GM21786 (cell line): ENCODE results near the gene CFAP92.
"Not testable (repeated sequence)": the region's sequence is repeated elsewhere in the genome, so short reads cannot be mapped to it uniquely, and the experiment has no call there.

Experiments used
- ATAC-seq: cut with Tn5 transposase; IDR thresholded peaks from one replicate; pipeline ENCODE4 v1.9.1; 2021; ENCODE audit not compliant: unreplicated experiment

The CFAP92 gene

DNA sequence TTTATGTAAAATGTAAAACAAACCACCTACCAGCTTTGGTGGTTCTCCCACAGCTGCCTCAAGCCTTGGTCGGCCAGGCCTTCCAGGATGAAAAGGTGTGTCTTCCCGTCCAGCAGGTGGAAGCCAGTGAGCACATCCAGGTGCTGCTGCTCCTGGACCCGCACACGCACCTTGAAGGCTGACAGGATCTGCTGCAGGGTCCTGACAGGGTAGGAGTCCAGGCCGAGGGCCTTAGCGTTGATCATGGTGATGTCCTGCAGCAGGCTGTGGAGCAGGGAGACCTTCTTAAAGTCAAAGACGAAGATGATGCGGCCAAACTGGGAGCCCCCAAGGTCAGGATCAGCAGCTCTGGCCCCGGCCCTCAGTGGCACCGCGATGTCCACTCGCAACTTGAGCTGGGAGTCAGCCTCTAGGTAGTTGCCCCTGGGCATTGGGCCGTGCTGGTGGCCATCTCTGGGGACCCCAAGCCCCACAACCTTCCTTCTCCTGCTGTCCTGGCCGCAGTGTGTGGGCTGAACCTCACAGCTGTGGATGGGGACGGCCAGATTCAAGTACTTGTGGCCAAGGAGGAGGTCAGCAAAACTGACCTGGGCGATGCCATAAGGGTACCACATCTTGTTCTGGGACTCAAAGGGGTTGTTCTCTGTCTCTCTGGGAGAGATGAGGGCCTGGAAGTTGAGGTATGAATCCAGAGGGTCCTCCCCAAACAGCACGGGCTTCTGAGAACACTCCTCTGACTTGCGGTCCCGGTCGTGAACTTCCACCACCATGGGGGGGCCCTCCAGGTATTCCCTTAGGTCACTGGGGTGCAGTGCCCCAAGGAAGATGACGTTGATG lies 48.6 kb downstream of the CFAP92 start:
- ATAC-seq = no peak

- no peak for ATAC-seq
Measured at GRCh38 chr3:128942161-128942952, 51.5 kb downstream of the CFAP92 start.

DNA sequence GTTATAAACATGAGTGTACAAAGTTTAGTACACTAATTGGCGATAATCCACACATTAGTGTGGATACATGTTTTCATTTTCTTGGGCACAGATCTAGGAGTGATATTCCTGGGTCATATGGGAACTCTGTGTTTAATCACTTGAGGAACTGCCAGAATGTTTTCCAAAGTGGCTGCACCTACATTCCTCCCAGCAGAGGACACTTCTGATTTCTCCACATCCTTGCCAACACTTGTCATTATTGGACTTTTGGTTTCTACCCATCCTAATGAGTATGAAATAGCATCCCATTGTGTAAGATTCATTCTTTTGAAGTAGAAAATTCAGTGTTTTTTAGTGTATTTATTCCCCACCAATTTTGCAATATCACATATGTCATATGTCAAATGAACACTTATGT lies 53.6 kb downstream of the CFAP92 start:
- ATAC-seq = no peak

- ATAC-seq = no peak
Measured at GRCh38 chr3:128936341-128936740, 57.5 kb downstream of the CFAP92 start.

DNA sequence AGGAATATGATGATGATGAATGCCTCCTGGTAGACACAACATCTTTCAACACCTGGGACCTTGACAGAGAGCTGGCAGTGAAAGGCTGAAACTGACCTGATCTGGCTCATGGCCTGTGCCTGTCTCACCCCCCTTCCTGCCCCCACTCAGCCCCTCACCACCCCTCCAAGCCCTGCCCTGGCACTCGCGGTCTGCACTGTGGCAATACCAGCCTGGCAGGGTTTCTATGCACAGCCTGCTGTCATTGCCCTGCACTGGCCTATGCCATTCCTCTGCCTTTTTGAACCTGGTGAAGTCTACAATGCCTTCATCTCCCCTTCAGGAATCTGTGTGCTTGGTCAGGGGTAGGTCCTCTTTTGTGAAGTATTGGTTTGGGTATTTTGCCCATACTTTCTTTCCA lies 58.0 kb downstream of the CFAP92 start:
- no peak for ATAC-seq

DNA sequence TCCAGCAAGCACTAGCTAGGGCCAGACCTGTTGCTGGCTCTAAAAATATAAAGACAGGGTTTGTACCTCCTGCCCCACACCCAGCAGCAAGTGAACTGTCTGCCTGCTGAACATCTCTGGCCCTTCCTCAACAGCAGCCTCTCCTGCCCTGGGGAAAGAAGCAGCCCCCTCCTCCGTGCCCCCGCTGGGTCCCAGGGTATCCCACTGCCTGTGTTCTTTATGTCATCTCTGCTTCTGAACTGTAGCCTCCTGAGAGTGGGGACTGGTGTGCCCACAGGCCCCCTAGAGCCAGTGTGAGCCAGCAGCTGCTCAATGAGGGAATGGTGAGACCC lies 60.0 kb downstream of the CFAP92 start:
- no peak for ATAC-seq

- ATAC-seq = no peak
Measured at GRCh38 chr3:128933213-128933921, 60.5 kb downstream of the CFAP92 start.

DNA sequence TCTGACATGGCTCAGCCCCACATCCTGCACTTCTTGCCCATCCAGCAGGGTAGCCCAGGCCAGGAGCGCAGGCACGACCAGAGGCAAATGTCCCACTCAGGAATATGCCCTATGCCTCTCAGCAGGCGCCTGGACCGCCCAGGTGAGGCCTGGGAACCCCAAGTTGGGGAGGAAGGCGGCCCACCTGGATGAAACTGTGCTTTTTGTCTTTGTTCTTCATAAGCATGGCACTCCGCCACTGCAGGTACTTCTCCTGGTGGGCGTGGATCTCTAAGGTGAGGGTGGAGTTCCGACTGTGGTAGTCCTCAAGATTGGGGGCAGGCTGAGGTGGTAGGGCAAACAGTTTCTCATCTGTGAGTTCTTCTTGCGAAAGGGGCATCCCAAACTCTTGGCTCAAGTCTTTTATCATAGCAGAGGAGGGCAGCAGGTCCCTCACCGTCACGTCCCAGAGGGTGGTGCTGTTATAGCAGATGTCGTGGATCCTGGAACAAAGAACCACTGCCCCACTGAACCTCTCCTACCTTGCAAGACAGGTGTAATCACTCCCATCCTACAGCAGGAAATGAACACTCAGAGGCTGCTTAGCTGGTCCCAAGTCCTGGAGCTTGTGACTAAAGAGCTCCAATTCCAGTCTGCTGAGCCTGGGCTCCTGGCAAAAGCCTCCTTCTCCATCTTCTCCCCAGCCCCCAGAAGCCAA lies 61.2 kb downstream of the CFAP92 start:
- ATAC-seq = no peak

- no peak for ATAC-seq
Measured at GRCh38 chr3:128931046-128931445, 62.8 kb downstream of the CFAP92 start.

- no peak for ATAC-seq
Measured at GRCh38 chr3:128929364-128929763, 64.5 kb downstream of the CFAP92 start.

GRCh38 chr3:128923986-128924385 lies 69.9 kb downstream of the CFAP92 start:
- ATAC-seq = not testable (repeated sequence)

- no peak for ATAC-seq
Measured at GRCh38 chr3:128923576-128923975, 70.3 kb downstream of the CFAP92 start.

- ATAC-seq = no peak
Measured at GRCh38 chr3:128922804-128923459, 70.9 kb downstream of the CFAP92 start.

DNA sequence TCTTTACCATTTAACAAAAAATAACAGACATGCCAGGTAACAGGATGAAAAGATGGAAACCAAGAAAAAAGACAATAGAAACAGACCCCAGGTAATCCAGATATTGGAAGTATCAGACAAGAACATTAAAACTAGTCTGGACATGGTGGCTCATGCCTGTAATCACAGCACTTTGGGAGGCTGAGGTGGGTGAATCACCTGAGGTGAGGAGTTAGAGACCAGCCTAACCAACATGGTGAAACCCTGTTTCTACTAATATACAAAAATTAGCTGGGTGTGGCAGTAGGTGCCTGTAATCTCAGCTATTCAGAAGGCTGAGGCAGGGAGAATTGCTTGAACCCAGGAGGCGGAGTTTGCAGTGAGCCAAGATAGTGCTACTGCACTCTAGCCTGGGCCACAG lies 73.9 kb downstream of the CFAP92 start:
- no peak for ATAC-seq

DNA sequence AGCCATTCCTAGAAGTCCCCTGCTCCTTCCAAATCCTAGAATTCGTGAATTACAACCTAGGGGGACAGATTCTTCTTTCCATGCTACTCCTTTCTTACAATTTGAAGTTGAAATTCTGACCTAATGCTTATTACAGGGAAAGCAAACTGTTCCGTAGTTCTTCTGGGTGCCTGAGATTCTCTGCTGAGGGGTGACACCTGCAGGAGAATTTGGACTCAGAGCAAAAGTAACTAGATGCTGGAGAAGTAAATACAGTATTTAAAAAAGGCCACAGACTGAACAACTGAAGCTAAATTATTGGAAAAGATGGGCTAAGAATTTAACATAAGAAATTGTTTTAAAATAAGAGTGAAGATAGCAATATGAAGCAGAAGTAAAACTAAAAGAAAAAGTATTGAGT lies 76.6 kb downstream of the CFAP92 start:
- ATAC-seq = no peak

DNA sequence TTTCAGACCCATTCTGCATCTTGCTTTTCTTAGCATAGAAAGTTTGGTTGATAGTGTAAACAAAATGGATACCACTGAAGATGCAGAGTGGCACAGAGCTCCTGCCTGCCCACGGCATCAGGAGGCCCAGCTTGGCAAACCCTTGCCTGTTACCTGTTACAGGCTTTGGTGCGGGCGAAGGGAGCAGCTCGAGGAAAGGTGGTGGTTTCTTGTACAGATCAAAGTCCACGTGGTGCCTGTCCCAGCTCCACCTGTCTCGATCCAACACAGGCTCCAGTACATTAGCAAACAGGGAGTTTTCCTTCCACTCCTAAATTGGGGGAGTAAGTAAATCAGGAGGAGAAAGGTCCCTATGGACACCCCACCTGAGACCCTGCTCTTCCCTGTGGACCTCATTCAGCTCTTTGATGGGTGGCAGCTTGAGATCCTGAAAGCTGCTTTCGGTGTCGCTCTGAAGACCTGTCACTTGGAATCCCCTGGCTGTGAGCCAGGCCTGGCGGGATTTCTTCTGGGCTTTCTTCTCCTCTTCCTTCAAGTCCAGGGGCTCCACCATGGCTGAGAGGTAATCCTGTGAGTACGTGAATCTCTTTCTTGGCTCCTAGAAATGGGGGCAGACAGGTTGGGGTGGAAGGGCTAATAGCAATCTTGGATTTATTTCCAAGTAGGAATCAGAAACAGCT lies 78.8 kb downstream of the CFAP92 start:
- ATAC-seq = no peak

- ATAC-seq = no peak
Measured at GRCh38 chr3:128911911-128912310, 82.0 kb downstream of the CFAP92 start.

DNA sequence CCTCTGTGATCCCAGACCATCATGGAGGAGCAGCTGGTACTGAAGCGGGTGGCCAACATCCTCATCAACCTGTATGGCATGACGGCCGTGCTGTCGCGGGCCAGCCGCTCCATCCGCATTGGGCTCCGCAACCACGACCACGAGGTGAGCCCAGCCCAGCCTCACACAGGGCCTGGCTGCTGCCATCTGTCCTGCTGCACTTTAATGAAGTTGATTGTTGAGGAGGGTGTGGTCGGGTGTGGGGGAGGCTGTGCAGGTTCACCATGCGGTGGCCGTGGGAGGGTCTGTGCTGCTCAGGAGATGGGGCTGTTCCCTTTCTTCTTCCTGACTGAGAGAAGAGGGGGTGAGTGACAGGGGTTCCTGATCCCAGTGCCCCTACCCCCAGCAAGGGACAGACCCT lies 83.9 kb downstream of the CFAP92 start:
- ATAC-seq = no peak

- ATAC-seq = no peak
Measured at GRCh38 chr3:128908951-128909350, 84.9 kb downstream of the CFAP92 start.
